HG02571 (cell line): ENCODE data around the gene ARAF.

ENCODE experiments used
- ATAC-seq: cut with Tn5 transposase; IDR thresholded peaks from one replicate; pipeline ENCODE4 v1.9.1; 2021; ENCODE audit warnings: mild to moderate bottlenecking, moderate library complexity; ENCODE audit not compliant: unreplicated experiment

ARAF gene

DNA sequence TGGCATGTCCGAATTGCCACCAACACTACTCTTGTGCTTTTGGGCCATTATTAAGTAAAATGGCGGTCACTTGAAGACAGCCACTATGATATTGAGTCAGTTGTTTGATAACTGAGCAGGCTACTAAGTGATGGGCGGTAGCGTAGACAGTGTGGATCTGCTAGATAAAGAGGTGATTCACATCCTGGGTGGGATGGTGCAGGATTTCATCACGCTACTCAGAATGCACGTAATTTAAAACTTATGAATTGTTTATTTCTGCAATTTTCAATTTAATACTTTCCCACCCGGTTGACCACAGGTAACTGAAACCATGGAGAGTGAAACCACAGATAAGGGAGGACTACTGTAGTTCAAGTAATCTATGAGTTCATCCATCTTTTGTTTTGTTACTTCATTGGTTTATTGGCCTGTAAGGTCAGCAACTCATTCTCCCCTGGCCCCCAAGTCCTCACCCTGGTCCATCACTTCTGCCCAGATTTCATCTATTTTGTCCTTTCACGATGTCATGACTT is 2.9 kb downstream of the ARAF start:
- no peak for ATAC-seq

DNA sequence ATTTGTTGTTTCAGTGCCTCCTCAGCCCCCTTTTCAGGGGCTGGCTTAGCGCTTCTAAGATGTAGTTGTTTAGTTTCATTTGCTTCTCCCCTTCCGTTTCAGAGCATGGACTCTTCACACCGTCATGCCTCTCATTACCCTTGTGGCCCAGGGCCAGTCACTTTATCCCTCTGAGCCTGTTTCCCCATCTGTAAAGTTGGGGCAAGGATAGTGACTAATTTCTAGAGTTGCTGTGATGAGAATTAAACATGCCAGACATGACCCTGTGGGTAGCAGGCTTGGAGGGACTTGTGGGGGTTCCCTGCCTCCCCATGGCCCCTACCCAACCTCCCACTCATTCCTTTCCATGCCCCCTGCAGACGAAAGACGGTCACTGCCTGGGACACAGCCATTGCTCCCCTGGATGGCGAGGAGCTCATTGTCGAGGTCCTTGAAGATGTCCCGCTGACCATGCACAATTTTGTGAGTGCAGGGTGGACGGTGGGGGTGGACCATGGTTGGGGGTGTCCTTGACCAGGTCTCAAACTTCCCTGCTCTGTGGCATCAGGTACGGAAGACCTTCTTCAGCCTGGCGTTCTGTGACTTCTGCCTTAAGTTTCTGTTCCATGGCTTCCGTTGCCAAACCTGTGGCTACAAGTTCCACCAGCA is 3.6 kb downstream of the ARAF start:
- no peak for ATAC-seq

DNA sequence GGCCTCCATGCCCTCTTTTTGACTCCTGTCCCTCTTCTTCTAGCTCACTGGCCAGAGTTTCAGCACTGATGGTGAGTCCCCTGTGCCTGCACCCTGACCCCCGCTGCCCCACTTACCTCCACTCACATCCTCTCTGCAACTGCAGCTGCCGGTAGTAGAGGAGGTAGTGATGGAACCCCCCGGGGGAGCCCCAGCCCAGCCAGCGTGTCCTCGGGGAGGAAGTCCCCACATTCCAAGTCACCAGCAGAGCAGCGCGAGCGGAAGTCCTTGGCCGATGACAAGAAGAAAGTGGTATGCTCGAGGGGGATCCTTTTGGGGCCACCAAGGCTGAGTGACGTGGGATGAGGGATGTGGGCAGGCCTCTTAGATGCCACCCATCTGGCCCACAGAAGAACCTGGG is 5.8 kb downstream of the ARAF start:
- no peak for ATAC-seq

DNA sequence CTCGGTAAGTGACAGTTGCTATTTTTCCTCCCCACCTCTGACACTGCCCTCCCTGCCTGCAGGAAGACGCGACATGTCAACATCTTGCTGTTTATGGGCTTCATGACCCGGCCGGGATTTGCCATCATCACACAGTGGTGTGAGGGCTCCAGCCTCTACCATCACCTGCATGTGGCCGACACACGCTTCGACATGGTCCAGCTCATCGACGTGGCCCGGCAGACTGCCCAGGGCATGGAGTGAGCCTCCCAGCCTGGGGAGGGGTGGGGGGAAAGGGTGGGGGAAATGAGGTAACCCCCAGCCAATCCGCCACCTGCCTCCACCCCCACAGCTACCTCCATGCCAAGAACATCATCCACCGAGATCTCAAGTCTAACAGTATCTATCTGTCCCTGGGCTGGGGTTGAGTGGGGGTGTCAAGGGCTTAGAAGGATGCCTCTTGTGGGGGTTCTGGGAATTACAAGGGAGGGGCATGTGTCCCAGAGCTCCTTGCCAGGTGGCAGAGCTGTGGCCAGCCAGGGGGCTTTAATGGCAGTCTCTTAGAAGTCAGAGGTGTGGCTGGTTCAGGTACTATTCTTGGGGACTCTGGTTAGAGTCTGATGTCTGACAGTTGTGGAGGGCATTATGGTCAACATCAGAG is 7.8 kb downstream of the ARAF start:
- ATAC-seq: no peak

DNA sequence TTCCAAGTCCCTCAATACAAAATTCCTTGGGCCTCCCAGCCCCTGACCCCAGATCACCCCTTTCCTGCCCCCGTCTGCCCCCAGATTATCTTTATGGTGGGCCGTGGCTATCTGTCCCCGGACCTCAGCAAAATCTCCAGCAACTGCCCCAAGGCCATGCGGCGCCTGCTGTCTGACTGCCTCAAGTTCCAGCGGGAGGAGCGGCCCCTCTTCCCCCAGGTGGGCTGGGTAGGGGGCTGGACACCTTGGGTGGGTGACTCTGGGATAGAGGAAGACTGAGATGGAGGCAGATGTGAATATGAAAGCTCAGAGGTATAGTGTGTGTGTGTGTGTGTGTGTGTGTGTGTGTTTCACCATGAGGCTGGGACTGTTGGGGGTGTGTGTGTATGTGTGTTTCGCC is 9.8 kb downstream of the ARAF start:
- ATAC-seq: no peak

DNA sequence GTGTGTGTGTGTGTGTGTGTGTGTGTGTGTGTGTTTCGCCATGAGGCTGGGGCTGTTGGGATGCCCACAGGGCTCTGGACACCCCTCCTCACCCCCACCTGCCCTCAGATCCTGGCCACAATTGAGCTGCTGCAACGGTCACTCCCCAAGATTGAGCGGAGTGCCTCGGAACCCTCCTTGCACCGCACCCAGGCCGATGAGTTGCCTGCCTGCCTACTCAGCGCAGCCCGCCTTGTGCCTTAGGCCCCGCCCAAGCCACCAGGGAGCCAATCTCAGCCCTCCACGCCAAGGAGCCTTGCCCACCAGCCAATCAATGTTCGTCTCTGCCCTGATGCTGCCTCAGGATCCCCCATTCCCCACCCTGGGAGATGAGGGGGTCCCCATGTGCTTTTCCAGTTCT is 10.2 kb downstream of the ARAF start:
- ATAC-seq: no peak

DNA sequence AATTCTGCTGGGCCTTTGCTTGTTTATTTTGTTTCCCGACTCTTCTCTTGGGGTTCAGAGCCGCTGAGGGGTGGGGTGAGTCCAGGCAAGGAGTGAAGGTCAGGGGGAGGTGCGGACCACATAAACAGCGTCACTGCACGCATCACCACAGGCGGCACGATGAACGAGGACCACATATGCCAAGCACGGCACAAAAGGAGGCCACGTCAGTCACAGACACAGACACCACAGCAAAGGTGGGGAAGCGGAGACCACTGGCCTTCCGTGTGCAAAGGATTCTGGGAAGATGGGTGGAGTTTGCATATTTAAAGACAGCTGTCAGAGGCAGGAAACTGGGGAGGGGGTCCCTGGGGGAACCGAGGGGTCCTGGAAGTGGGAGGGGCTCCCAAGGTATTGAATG is 10.9 kb downstream of the ARAF start:
- ATAC-seq: no peak

DNA sequence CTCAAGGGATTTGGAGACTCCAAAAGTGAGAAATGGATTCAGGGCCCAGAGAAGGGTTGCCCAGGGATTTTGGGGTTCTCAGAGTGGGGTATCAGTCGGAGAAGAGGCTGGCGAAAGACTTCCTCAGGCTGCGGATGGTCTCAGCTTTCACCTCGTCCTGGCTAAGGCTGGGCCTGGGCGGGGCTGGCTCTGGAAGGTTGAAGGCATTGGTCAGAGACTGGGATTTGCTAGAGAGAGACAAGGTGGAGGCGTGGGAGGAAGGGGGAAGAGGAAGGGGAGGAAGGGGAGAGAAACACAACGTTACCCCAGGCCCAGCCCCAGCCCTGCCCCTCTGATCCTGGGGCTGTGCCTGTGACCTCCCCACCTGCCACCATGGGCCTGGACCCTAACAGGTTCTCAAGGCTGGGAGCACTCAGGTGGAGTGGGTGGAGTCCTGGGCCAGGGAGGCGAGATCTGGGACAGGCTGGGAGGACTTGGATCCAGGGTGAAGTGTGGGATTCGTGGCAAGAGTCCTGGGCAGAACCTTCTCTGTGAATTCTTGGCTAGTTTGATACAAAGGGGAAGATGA is 11.9 kb downstream of the ARAF start:
- ATAC-seq: no peak

DNA sequence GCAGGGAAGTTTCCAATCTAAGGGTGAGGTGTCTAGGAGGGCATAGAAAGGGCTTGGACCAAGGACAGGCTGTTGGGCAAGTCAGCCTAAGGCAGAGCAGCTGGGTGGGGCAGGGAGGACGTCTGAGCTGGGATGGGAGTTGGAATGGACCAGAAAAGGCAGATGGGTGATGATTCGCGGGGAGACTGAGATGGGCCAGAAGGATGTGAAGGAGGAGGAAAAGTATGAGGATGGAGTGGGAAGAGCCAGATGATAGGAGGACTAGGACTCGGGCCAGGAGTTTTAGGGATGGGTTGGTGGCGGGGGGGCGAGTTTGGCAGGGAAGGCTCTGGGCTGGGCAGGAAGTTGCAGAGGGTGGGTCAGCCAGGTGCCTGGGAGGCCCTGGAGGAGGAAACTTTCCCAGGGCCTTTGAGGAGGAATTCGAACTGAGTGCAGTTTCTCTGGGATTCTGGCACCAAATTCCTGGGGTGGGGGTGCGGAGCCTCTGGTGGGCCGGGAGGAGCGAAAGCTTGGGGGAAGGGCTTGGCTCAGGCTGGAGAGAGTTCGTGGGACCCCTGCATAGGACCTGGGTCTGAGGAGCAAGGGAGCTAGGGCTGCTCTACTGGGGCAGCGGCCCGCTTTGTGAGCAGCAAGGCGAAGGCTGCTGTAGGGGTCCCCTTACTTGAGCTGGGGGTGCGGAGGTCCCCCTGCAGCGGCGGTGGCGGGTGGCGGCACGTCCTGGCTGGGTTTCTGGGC is 12.5 kb downstream of the ARAF start:
- no peak for ATAC-seq

DNA sequence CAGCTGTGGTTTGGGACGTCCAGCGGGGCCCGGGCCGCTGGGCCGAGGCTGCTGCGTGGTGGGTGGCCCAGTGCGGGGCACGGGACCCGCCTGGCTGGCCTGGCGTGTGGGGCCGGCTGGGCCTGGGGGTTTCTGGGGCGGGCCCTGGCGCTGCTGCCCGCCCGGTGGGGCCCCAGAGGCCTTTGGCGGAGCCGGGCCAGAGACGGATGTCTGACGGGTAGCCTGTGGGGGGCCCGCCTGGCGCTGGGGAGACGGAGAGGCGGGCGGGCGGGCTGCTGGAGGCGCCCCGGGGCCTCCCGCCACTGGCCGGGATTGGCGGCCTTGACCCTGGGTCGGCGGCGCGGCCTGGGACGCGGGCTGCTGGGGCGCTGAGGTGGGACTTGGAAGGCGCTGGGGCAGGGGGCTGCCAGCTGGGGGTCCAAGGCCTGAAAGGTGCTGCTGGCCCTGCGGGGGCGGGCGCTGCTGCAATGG is 13.1 kb downstream of the ARAF start:
- ATAC-seq: no peak

DNA sequence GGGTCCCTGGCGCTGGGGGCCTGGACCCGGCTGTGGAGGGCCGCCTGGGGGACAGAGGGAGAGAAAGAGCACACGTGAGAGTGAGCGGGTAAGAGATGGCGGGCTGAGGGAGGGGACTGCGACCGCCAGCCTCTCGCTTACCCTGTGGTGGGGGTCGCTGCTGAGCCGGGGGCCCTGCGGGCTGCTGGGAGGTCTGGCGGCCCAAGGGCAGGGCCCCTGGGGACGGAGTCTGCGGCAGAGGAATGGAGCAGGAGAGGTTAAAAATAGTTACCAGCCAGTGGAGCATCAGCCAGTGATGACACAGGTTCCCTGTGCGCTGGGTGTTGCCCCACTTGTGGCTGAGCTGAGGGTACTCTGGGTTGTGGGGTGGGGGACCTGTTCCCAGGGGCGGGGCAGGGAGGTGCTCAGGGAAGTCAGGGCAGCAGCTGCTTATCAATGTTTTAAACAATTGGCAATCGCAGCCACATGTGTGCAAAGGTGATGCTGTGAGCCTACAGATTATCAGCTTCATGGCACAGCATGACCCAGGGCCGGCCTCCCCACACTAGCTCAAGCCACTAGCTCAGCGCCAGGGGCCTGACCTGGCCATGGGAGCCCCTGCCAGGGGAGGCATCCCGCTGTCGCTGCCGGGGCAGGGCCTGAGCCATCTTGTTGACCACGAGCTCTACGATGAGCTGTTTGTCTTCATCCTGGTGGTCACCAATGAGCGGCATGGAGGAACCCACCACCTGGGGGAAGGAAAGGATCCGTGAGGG is 13.7 kb downstream of the ARAF start:
- ATAC-seq: no peak

DNA sequence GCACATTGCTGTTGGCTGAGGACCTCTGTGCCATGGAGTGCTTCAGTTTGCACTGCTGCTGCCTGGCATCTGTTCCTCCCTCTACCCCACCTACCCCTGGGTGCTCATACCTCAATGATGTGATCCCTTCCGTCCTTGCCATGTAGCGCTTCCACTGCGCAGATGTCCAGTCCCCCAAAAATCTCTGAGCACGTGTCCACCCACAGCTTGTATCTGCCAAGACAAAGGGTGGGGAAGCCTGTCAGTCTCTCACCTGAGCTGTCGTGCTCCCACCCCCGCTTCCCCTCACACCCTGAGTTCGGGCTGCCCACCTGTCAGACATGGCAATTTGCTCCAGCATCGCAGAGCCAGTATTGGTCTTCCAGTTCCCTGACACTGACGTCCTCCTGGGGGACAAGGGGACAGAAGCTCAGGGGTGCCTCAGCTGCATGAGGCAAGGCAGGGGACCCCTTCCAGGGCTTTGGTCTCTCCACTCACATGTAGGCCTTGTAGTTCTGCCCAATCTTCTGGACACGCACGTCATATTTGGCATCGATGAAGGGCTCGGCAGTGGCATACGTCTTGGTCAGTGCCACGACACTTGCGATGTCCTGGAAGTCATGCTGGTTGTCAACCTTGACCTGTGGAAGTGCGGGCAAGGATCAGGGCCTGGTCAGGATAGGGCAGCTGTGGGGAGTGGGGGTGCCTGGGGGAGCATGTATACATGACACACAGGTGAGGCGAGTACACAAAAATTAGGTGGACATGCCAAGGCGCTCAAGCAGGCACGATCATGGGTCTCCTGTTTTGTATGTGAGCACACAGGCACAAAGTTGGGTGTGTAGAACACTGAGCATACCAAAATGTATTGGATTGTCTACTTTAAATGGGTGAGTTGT is 15.3 kb downstream of the ARAF start:
- no peak for ATAC-seq

DNA sequence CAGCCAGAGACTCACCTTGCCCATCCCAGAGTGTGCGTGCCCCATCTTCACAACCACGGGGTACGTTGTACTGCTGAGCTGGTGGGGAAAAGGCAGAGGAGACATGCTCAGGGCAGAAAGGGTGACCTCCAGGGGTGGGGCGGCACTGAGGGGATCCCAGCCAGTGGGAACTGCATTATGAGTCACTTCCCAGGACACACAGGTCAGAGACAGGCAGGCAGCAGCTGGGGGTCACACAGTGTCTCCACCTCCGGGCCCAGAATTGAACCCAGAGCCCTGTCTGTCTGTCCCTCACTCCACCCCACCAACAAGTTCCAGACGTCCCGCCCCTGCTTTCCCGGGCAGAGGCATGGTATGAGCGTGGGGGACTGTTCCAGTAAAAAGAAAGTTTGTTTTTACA is 16.4 kb downstream of the ARAF start:
- no peak for ATAC-seq

DNA sequence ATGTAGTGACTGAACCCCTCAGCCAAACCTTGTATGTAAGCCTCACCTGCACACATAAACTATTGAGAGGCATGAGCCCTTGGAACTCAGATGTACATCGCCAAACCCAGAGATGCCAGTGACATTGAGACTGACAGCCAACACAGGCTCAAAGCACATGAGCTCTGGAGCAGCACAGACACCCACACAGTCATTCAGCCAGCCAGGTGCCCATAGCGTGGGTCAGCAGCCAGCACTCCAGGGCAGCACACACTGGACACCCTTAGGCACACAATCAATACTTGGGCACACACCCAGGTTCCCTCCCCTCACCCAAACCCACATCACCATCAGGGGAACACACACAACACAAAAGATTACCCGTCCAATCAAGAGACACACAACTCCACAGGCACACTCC is 16.9 kb downstream of the ARAF start:
- ATAC-seq: no peak

DNA sequence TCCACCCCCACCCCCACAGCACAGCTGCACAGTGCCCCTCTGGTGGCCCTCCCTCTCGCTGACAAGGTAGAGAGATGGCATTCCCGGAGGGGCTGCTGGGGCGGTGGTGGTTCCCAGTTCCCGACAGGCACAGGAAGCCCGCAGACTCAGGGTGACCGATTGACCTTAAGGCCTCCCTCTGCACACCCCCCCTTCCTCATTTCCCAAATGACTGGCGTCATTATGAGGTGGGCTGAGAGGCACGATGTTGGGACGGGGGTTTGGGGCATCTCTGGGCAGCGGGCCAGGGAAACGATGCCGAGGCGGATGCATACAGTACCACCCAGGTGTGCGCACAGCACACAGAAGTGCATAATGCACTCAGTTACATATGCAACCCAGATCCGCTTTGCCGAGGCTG is 17.7 kb downstream of the ARAF start:
- ATAC-seq: no peak

DNA sequence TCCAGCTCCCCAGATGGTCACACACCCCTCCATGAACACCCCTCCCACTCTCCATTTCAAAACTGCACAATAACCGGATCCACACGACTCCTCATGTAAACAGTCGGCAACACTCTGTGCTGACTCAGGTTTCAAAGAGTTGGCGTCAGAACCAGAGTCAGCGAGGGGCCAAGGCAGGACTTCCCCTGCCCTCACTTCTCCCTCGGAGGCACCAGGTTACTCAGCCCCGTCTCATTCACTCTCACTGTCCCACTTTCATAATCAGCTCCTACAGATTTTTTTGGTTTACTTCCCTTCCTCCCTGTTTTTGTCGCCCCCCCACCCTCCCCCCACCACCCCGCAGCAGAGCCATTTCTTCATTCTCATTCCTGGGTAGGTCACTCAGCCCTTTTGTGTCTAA is 18.5 kb downstream of the ARAF start:
- no peak for ATAC-seq

DNA sequence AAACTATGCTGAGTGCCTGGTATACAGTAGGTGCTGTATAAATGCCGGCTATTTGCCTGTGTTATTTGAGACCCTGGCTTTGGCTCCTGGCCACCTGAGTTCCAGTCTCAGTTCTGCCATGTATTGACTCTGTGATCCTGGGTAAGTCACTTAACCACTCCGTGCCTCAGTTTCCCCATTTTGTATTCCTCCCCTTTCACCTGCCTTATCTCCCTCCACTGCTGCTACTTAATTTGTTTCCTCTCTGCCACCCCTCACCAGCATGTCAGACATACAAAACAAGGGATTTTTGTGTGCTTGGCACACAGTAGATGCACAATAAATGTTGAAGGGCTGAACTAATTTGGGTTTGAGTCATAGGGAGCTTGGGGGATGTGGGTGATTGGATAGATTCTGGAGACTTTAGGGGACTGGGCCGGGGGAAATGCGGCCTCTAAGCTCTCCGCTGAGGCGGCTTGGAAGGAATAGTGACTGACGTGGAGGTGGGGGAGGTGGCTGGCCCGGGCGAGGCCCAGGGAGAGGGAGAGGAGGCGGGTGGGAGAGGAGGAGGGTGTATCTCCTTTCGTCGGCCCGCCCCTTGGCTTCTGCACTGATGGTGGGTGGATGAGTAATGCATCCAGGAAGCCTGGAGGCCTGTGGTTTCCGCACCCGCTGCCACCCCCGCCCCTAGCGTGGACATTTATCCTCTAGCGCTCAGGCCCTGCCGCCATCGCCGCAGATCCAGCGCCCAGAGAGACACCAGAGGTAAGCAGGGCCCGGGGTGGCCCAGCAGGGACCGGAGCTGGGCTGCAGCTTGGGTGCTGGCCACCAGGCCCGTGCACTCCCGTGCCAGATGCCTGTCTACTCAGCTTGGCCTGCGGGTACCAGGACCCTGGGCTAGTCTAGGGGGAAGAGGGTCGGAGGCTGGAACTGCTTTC is 21.0 kb downstream of the ARAF start, which contains the start of gene TIMP1:
TSS of gene TIMP1 (plus strand) at position 706 of the 917 bp plus-strand sequence. CDS start 980 bp downstream, outside the sequence.
- ATAC-seq: peak; percentile 61

DNA sequence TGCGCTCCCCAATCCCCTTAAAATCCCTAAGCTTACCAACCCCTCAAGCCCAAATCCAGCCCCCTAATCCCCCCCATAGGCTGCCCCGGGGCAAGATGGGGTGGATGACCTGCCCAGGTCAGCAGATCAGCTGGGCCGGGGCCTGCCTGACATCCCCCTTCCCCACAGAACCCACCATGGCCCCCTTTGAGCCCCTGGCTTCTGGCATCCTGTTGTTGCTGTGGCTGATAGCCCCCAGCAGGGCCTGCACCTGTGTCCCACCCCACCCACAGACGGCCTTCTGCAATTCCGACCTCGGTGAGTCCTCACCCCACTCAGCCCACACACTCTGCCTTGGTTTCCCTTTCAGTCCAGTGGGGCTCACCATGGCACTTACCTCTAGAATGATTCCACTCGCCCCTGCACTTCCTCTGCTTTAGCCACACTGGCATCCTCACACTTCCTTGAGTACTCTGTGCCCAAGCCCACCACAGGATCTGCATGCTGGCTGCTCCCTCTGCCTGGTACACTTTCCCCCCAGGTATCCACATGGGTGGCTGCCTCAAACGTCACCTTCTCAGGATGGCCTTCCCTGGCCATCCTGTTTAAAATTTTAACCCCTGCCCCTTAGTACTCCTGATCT is 22.3 kb downstream of the ARAF start:
- ATAC-seq: no peak
